Endothelial cell (in vitro differentiated cells): ENCODE results near the gene PAQR9. TPM values are rescaled to one million over a fixed set of nuclear protein-coding genes. Genes with fewer than 3 reads are reported as not detected.

Experiments used
- DNase-seq: peaks from one replicate; pipeline ENCODE4 v3.0.0; 2021; ENCODE audit warnings: low spot score
- H3K27ac Mint-ChIP-seq: one replicate; pipeline ENCODE4 v1.8.0; 2021; ENCODE audit warnings: mixed read lengths, inconsistent platforms; ENCODE audit not compliant: unreplicated experiment
- H3K27me3 Mint-ChIP-seq: one replicate; pipeline ENCODE4 v1.8.0; 2021; ENCODE audit warnings: mild to moderate bottlenecking, moderate library complexity, mixed read lengths, inconsistent platforms; ENCODE audit not compliant: unreplicated experiment
- H3K36me3 Mint-ChIP-seq: one replicate; pipeline ENCODE4 v1.8.0; 2021; ENCODE audit warnings: mild to moderate bottlenecking, low read depth, mixed read lengths, inconsistent platforms; ENCODE audit not compliant: unreplicated experiment
- H3K4me1 Mint-ChIP-seq: one replicate; pipeline ENCODE4 v1.8.0; 2021; ENCODE audit warnings: mild to moderate bottlenecking, mixed read lengths, inconsistent platforms; ENCODE audit not compliant: unreplicated experiment
- H3K4me3 Mint-ChIP-seq: one replicate; pipeline ENCODE4 v1.8.0; 2021; ENCODE audit warnings: mild to moderate bottlenecking, mixed read lengths, inconsistent platforms; ENCODE audit not compliant: unreplicated experiment
- H3K9me3 Mint-ChIP-seq: one replicate; pipeline ENCODE4 v1.8.0; 2021; ENCODE audit warnings: mixed read lengths, inconsistent platforms; ENCODE audit not compliant: unreplicated experiment
- CTCF ChIP-seq: fragments of 200-600 bp; sonication (generic); IDR thresholded peaks from one replicate; pipeline ENCODE4 v1.5.0; 2021; ENCODE audit warnings: antibody characterized with exemption; ENCODE audit not compliant: unreplicated experiment
- total RNA-seq: library from RNA; stranded (reverse); fragmentation: NEBNext Ultra II Directional; extraction: Animal tissue kit (Norgen Biotek cat#: 25700); gene quantifications from one replicate; pipeline ENCODE4 v1.2.1, GENCODE V29; 2021; ENCODE audit not compliant: unreplicated experiment

PAQR9 gene
- total RNA-seq, 1 donor from 2014 or later: not detected

- H3K27me3 Mint-ChIP-seq: peaks cover 1% of the 10 kb centered on the region
- TF ChIP-seq CTCF: no peak
Observed at GRCh38 chr3:142981108-142981507, 17.6 kb upstream of the PAQR9 start.

GRCh38 chr3:142977399-142977728, 13.9 kb upstream of the PAQR9 start:
- no peak overlapping the region for H3K27ac Mint-ChIP-seq

More at GRCh38 chr3:142981108-142981507, 17.6 kb upstream of the PAQR9 start:
- no peak overlapping the region for H3K4me3 Mint-ChIP-seq
- no peaks in the 10 kb centered on the region for H3K36me3 Mint-ChIP-seq
- no peak for DNase-seq
- peaks cover 3% of the 10 kb centered on the region for H3K4me1 Mint-ChIP-seq
- no peaks in the 10 kb centered on the region for H3K9me3 Mint-ChIP-seq
- no peak overlapping the region for H3K27ac Mint-ChIP-seq

GRCh38 chr3:142976621-142977398, 13.3 kb upstream of the PAQR9 start:
- Mint-ChIP-seq H3K4me3 (no peak overlapping the region), H3K4me1 (peaks cover 7% of the 10 kb centered on the region), H3K27ac (no peak overlapping the region), H3K36me3 (no peaks in the 10 kb centered on the region), H3K9me3 (no peaks in the 10 kb centered on the region), H3K27me3 (peaks cover 4% of the 10 kb centered on the region)
- no peak for DNase-seq
- TF ChIP-seq CTCF: no peak

More at GRCh38 chr3:142977399-142977728, 13.9 kb upstream of the PAQR9 start:
- H3K4me1 Mint-ChIP-seq: peaks cover 7% of the 10 kb centered on the region
- H3K4me3 Mint-ChIP-seq: no peak overlapping the region
- H3K9me3 Mint-ChIP-seq: no peaks in the 10 kb centered on the region
- TF ChIP-seq CTCF: no peak
- H3K27me3 Mint-ChIP-seq: peaks cover 4% of the 10 kb centered on the region
- no peak for DNase-seq
- no peaks in the 10 kb centered on the region for H3K36me3 Mint-ChIP-seq

- no peak for TF ChIP-seq CTCF
- Mint-ChIP-seq H3K4me3 (no peak overlapping the region), H3K36me3 (no peaks in the 10 kb centered on the region), H3K9me3 (no peaks in the 10 kb centered on the region), H3K27ac (no peak overlapping the region), H3K4me1 (peaks cover 7% of the 10 kb centered on the region), H3K27me3 (peaks cover 5% of the 10 kb centered on the region)
- no peak for DNase-seq
Observed at GRCh38 chr3:142975316-142975995, 12.0 kb upstream of the PAQR9 start.
